ENCODE data around the gene CENPB.

CENPB gene

DNA sequence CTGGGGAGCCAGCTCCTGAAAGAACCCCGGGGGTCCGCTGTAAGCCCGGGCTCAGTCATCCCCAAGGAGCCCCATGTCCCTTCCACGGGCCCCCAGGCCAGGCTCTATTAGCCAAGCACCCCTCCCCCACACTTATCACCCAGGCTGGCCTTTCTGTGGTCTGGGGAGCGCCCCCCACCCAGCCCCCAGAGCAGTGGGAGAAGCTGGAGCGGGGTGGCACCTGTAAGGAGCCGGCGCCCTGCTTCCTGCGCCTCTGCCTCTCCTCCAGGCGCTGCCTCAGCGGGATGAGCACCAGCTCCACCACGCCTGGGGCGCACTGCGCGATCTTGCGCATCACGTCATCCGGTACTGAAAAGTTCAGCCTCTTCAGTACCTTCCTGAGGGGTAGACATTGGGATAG, 7.6 kb downstream of the CENPB start:
- no peak overlapping the region for H3K4me3 ChIP-seq (ENCODE audit: low read depth, low read length)
- DNase-seq (ENCODE audit: low read depth): no peak
- TF ChIP-seq, protein P1, sequence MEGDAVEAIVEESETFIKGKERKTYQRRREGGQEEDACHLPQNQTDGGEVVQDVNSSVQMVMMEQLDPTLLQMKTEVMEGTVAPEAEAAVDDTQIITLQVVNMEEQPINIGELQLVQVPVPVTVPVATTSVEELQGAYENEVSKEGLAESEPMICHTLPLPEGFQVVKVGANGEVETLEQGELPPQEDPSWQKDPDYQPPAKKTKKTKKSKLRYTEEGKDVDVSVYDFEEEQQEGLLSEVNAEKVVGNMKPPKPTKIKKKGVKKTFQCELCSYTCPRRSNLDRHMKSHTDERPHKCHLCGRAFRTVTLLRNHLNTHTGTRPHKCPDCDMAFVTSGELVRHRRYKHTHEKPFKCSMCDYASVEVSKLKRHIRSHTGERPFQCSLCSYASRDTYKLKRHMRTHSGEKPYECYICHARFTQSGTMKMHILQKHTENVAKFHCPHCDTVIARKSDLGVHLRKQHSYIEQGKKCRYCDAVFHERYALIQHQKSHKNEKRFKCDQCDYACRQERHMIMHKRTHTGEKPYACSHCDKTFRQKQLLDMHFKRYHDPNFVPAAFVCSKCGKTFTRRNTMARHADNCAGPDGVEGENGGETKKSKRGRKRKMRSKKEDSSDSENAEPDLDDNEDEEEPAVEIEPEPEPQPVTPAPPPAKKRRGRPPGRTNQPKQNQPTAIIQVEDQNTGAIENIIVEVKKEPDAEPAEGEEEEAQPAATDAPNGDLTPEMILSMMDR (IDR thresholded peaks at IDR 0.05; ENCODE audit: low read depth, low read length, missing control alignments): no peak
- in situ Hi-C loops (cut with HindIII; ENCODE audit: low sequenced_read_pairs): no loop called here

DNA sequence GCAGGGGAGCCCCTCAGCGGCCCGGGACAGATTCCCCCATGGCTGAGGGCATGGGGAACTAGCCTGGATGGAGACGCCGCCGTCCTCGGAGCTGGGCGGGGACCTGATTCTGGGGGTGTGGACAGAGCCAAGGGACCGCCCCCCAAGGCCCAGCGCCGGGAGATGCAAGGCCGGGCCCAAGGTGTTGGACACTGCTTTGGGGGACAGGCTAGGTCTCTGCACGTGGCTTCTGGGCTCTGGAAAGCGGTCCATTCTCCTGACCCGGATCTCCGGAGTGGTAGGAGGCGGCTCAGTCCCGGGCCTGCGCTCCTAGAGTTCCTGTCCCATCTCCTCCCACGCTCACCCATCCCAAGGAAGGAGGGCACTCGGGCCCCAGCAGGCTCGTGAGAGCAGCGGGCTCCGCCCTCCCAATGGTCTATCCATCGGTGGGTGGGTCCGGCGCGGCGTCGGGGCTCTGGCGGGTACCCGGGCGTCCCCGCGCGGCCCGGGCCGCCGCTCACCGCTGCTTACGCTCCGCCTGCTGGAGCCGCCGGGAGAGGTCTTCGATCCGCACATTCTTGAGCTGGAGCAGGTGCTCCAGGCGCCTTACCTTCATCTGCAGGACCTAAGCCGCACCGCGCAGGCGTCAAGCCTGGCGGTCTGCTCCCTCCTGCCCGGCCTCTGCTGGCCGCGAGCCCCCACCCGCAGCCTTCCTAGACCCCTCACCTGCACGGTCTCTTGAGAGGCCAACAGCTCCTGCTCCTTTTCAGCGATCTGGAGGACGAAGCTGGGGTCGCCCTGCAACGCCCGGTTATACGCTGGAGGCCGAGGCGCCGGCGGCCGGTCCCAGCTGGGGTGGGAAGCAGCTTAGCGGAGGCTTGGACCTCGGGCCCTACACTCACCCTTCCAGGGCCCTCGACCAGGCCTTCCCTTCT, 8.6 kb downstream of the CENPB start:
- TF ChIP-seq, protein P1 (IDR thresholded peaks at IDR 0.05; ENCODE audit: low read depth, low read length, missing control alignments): no peak
- H3K4me3 ChIP-seq (ENCODE audit: low read depth, low read length): peak overlapping the region; percentile 14
- no peak for DNase-seq (ENCODE audit: low read depth)
- in situ Hi-C loops (cut with HindIII; ENCODE audit: low sequenced_read_pairs): no loop called here

DNA sequence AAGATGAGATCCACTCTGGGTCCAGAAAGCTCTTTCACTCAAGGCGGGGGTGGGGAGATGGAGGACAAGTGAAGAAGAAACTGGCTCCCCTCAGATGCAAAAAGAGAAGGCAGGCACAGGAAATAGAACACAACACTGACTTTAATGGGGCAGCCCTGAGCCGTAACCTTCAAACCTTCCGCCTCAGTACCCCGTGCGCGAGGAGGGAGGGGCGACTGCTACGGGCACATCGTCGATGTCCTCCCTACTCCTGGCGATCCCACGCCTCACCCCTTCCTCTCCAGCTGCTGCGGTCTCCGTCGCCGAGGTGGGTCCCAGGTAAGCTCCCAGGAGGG, 9.2 kb downstream of the CENPB start:
- no peak for DNase-seq (ENCODE audit: low read depth)
- in situ Hi-C loops (cut with HindIII; ENCODE audit: low sequenced_read_pairs): no loop called here
- TF ChIP-seq, protein P1 (IDR thresholded peaks at IDR 0.05; ENCODE audit: low read depth, low read length, missing control alignments): no peak
- peak overlapping the region; percentile 14 for H3K4me3 ChIP-seq (ENCODE audit: low read depth, low read length)

DNA sequence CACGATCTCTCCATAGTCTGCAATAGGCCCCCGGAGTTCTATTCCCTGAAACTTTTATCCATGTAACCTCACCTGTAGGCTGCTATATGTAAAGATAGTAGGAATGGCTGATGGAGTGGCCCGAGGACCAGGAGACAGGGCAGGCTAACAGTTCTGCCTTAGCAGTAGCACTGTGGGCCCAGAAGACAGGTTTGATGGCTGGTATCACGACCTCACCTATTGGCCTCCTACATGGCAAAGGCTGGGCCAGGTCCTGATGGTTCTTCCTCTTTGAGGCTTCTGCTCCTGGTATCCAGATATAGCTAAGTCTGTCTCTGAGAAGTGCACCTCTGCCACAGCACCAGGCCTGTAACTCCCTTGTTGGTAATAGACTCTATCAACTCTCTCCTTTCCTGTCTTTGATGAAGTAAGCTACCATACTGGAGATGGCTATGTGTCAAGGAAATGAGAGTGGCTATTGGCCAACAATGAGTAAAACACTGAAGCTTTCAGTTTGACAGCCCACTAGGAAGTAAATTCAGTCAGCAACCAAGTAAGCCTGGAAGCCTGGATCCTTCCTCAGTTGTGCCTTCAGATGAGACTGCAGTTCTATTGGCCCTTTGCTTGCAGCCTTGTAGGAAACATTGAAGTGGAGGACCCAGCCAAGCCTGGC, 11.0 kb downstream of the CENPB start:
- TF ChIP-seq, protein P1 (IDR thresholded peaks at IDR 0.05; ENCODE audit: low read depth, low read length, missing control alignments): no peak
- DNase-seq (ENCODE audit: low read depth): no peak
- H3K4me3 ChIP-seq (ENCODE audit: low read depth, low read length): no peak overlapping the region
- in situ Hi-C loops (cut with HindIII; ENCODE audit: low sequenced_read_pairs): no loop called here

DNA sequence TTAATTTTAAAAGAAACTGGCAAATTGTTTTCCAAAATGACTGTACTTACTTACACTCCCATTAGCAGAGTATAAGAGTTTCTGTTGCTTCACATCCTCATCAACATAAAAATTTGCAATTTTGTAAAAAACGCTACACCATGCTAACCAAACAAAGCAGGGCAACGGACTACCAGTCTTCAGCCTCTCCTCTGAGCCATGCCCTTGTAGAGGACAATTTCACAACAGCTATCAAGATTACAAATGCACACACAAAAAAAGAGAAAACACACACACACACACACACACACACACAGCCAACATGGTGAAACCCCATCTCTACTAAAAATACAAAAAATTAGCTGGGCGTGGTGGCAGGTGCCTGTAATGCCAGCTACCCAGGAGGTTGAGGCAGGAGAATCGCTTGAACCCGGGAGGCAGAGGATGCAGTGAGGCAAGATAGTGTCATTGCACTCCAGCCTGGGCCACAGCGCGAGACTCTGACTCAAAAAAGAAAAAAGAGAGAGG, 14.9 kb downstream of the CENPB start:
- TF ChIP-seq, protein P1 (IDR thresholded peaks at IDR 0.05; ENCODE audit: low read depth, low read length, missing control alignments): no peak
- in situ Hi-C loops (cut with HindIII; ENCODE audit: low sequenced_read_pairs): no loop called here
- H3K4me3 ChIP-seq (ENCODE audit: low read depth, low read length): no peak overlapping the region
- DNase-seq (ENCODE audit: low read depth): no peak

DNA sequence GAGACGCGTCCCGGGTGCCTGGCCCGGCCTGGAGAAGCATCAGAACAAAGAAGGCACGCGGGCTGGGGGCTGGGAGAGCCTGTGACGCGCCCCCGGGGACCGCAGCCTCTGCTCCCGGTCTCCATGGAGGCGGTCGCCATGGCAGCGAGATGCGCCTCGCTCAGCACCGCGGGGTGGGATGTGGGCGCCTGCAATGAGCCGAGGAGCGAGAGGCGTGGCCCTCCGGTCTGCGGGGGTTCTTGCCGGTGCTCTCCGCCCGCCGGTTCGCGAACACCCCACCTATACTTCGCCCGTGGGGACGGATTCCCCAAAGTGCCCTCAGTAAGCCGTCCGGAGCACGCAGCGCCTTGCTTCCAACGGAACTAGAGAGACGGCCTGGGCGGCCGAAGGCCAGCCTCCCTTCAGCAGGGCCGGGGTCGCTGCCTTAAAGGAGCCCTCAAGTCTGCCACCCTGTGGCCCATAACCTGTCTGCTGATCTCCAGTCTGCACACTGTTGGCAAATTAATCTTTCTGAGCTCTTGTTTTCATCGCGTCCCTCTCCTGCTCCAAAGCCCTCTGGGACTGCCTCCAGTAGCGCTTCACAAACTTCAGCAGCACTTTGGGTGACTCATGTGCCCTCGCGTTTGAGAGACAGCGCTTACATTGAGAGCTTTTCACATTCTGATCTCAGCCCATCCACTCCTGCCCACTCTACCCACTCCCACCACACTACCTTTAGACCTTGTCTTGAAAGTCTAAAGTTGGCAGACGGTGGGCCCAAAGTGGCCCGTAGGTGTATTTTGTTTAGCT, 18.0 kb downstream of the CENPB start:
- H3K4me3 ChIP-seq (ENCODE audit: low read depth, low read length): peak overlapping the region; percentile 74
- TF ChIP-seq, protein P1 (IDR thresholded peaks at IDR 0.05; ENCODE audit: low read depth, low read length, missing control alignments): peak; percentile 51
- DNase-seq (ENCODE audit: low read depth): no peak
- in situ Hi-C loops (cut with HindIII; ENCODE audit: low sequenced_read_pairs): no loop called here

All from astrocyte of the cerebellum (primary cell).